Trophoblast cell (in vitro differentiated cells and primary cell): Measurements from ENCODE around the gene KRTAP5-2.
"Not testable (repeated sequence)": the region's sequence is repeated elsewhere in the genome, so short reads cannot be mapped to it uniquely, and the experiment has no call there.

ENCODE experiments used
- DNase-seq, 2 donors: peaks; one replicate each; pipeline ENCODE4 v3.0.0-alpha.2; 2016
- H2AFZ ChIP-seq: 2 replicates; pipeline ENCODE4 v1.6.1; 2013; ENCODE audit warnings: low read length, moderate library complexity, mild to moderate bottlenecking; ENCODE audit not compliant: insufficient read depth, poor library complexity
- H2AK5ac ChIP-seq: 2 replicates; pipeline ENCODE4 v1.6.1; 2013; ENCODE audit warnings: mild to moderate bottlenecking, low read length
- H2BK120ac ChIP-seq: 2 replicates; pipeline ENCODE4 v1.6.1; 2013; ENCODE audit warnings: low read length, mild to moderate bottlenecking, moderate library complexity; ENCODE audit not compliant: insufficient read depth, poor library complexity
- H2BK12ac ChIP-seq: 2 replicates; pipeline ENCODE4 v1.6.1; 2013; ENCODE audit warnings: mild to moderate bottlenecking, low read length, moderate library complexity
- H2BK5ac ChIP-seq: 2 replicates; pipeline ENCODE4 v1.6.1; 2013; ENCODE audit warnings: low read length, low read depth, moderate library complexity, mild to moderate bottlenecking; ENCODE audit not compliant: poor library complexity
- H3K14ac ChIP-seq: 2 replicates; pipeline ENCODE4 v1.6.1; 2013; ENCODE audit warnings: mild to moderate bottlenecking, low read length
- H3K18ac ChIP-seq: 2 replicates; pipeline ENCODE4 v1.6.1; 2013; ENCODE audit warnings: mild to moderate bottlenecking, low read length
- H3K23ac ChIP-seq: 2 replicates; pipeline ENCODE4 v1.6.1; 2013; ENCODE audit warnings: low read length
- H3K27ac ChIP-seq: 2 replicates; pipeline ENCODE4 v1.5.1; 2013; ENCODE audit warnings: low read depth, mild to moderate bottlenecking, inconsistent platforms, low read length, moderate library complexity
- H3K27me3 ChIP-seq: 2 replicates; pipeline ENCODE4 v1.6.1; 2013; ENCODE audit warnings: inconsistent platforms, mild to moderate bottlenecking, low read length, moderate library complexity; ENCODE audit not compliant: insufficient read depth
- H3K36me3 ChIP-seq, 2 experiments: 1 replicate in 1 of 2; 2 replicates in 1 of 2; pipeline ENCODE4 v1.6.1; 2013; ENCODE audit warnings: low read length in 2 of 2, mild to moderate bottlenecking in 2 of 2, moderate library complexity in 1 of 2; ENCODE audit not compliant: insufficient read depth in 2 of 2, control insufficient read depth in 1 of 2
- H3K4ac ChIP-seq: 2 replicates; pipeline ENCODE4 v1.6.1; 2013; ENCODE audit warnings: low read depth, mild to moderate bottlenecking, low read length, moderate library complexity
- H3K4me1 ChIP-seq, 2 experiments: 1 replicate in 1 of 2; 2 replicates in 1 of 2; pipeline ENCODE4 v1.6.1; 2013; ENCODE audit warnings: low read length in 2 of 2, mild to moderate bottlenecking in 2 of 2, moderate library complexity in 1 of 2; ENCODE audit not compliant: insufficient read depth in 2 of 2, control insufficient read depth in 1 of 2
- H3K4me2 ChIP-seq: 2 replicates; pipeline ENCODE4 v1.6.1; 2013; ENCODE audit warnings: inconsistent platforms, mild to moderate bottlenecking, low read length, moderate library complexity
- H3K4me3 ChIP-seq: 2 replicates; pipeline ENCODE4 v1.5.1; 2013; ENCODE audit warnings: mild to moderate bottlenecking, low read depth, low read length, inconsistent platforms
- H3K79me1 ChIP-seq: one replicate; pipeline ENCODE4 v1.6.1; 2013; ENCODE audit warnings: low read length
- H3K79me2 ChIP-seq: 2 replicates; pipeline ENCODE4 v1.6.1; 2013; ENCODE audit warnings: low read length, mild to moderate bottlenecking; ENCODE audit not compliant: control insufficient read depth, insufficient read depth, poor library complexity
- H3K9ac ChIP-seq: 2 replicates; pipeline ENCODE4 v1.6.1; 2013; ENCODE audit warnings: mild to moderate bottlenecking, low read length
- H3K9me3 ChIP-seq: 2 replicates; pipeline ENCODE4 v1.6.1; 2013; ENCODE audit warnings: low read depth, mild to moderate bottlenecking, control low read depth, inconsistent platforms, low read length; ENCODE audit not compliant: insufficient read depth
- H4K12ac ChIP-seq: 2 replicates; pipeline ENCODE4 v1.6.1; 2013; ENCODE audit warnings: low read depth, mild to moderate bottlenecking, low read length, moderate library complexity
- H4K8ac ChIP-seq: 2 replicates; pipeline ENCODE4 v1.6.1; 2013; ENCODE audit warnings: low read depth, mild to moderate bottlenecking, low read length, moderate library complexity
- H4K91ac ChIP-seq: one replicate; pipeline ENCODE4 v1.6.1; 2013; ENCODE audit warnings: low read depth, mild to moderate bottlenecking, low read length, moderate library complexity
- WGBS: extraction: QIAGEN DNeasy Blood & Tissue Kit; methylation state at CpG from one replicate; pipeline ENCODE4 v1.1.7; 2013; ENCODE audit warnings: missing lambda C conversion rate; ENCODE audit not compliant: insufficient read length, insufficient coverage; ENCODE audit errors: extremely low coverage; 5-methylcytosine and 5-hydroxymethylcytosine counted together

The KRTAP5-2 gene

GRCh38 chr11:1589996-1590395, 8.1 kb downstream of the KRTAP5-2 start:
- Histone ChIP-seq H3K79me1 (no peaks in the 10 kb centered on the region), H2BK12ac (no peak overlapping the region), H3K79me2 (no peaks in the 10 kb centered on the region), H3K14ac (no peak overlapping the region), H4K91ac (no peak overlapping the region), H2AK5ac (no peak overlapping the region), H4K12ac (no peak overlapping the region), H2BK120ac (no peak overlapping the region), H3K4me2 (no peak overlapping the region), H4K8ac (no peak overlapping the region), H2BK5ac (no peak overlapping the region), H3K9me3 (no peaks in the 10 kb centered on the region), H3K4me3 (no peak overlapping the region), H3K23ac (no peak overlapping the region), H3K18ac (no peak overlapping the region), H3K4me1 (no peaks in the 10 kb centered on the region), H3K36me3 (no peaks in the 10 kb centered on the region), H3K9ac (no peak overlapping the region), H2AFZ (no peak overlapping the region), H3K27me3 (no peaks in the 10 kb centered on the region), H3K4ac (no peak overlapping the region), H3K27ac (no peak overlapping the region)
- WGBS: no CpG with 5 or more reads among the region's 6 CpGs
- DNase-seq: no peak

DNA sequence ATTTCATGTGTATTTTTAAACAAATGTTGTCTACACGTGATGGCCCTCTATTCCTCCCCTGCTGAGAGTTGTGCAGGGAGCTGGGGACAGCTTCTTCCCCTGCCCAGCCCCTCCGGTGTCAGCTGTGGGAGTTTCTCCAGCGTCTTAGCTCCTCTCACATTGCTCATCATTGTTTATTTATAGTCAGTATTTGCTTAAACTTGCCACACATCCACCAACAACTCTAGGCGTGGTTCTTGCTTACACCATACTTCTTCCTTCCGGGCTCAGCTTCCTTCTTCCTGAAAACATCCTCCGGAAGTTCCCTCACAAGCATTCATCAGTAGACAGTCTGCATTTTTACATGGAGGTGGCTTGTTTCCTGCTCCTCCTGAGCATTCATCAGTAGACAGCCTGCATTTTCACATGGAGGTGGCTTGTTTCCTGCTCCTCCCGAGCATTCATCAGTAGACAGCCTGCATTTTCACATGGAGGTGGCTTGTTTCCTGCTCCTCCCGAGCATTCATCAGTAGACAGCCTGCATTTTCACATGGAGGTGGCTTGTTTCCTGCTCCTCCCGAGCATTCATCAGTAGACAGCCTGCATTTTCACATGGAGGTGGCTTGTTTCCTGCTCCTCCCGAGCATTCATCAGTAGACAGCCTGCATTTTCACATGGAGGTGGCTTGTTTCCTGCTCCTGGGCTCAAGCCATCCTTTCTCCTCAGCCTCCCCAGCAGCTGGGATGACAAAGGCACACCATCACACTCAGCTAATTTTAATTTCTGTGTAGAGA, 8.7 kb downstream of the KRTAP5-2 start:
- H3K36me3 ChIP-seq, H3K79me2 ChIP-seq, H4K91ac ChIP-seq, H3K4me1 ChIP-seq, H3K23ac ChIP-seq, H3K14ac ChIP-seq, DNase-seq, H4K12ac ChIP-seq, H4K8ac ChIP-seq, H3K9me3 ChIP-seq, H2AK5ac ChIP-seq, H3K4me3 ChIP-seq, H3K9ac ChIP-seq, H3K27ac ChIP-seq, H3K79me1 ChIP-seq, H3K27me3 ChIP-seq, H2AFZ ChIP-seq, H2BK12ac ChIP-seq, H3K4ac ChIP-seq, H2BK120ac ChIP-seq, H3K4me2 ChIP-seq, H2BK5ac ChIP-seq, H3K18ac ChIP-seq: not testable (repeated sequence)
- no CpG with 5 or more reads among the region's 10 CpGs for WGBS

DNA sequence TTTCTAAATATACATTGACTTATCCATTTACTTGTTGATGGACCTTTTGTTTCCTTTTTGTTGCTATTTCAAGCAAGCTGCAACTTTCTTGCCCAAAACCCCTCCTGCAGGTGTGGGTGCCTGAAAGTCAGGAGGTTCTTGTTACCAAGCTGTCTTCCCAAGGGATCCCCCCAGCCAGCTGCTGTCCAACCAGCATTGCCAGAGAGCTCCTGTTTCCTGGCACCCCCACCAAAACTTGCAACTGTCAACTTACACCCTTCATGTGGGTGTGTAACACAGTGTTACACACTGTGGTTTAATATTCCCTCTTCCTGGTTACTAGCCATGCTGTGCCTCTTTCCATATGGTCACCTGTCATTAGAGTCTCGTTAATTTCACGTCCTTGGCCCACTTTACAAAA, 11.4 kb downstream of the KRTAP5-2 start:
- no peak overlapping the region for H2BK120ac ChIP-seq
- no peaks in the 10 kb centered on the region for H3K36me3 ChIP-seq
- no peak overlapping the region for H3K9ac ChIP-seq
- H3K23ac ChIP-seq: no peak overlapping the region
- H3K14ac ChIP-seq: no peak overlapping the region
- H3K4me1 ChIP-seq: no peaks in the 10 kb centered on the region
- H4K12ac ChIP-seq: no peak overlapping the region
- H3K79me1 ChIP-seq: no peaks in the 10 kb centered on the region
- no peak overlapping the region for H2AK5ac ChIP-seq
- H2AFZ ChIP-seq: no peak overlapping the region
- DNase-seq: no peak
- H3K79me2 ChIP-seq: no peaks in the 10 kb centered on the region
- H3K18ac ChIP-seq: no peak overlapping the region
- no peak overlapping the region for H4K8ac ChIP-seq
- no peaks in the 10 kb centered on the region for H3K9me3 ChIP-seq
- H4K91ac ChIP-seq: no peak overlapping the region
- no CpG with 5 or more reads among the region's 2 CpGs for WGBS
- no peak overlapping the region for H3K4ac ChIP-seq
- no peak overlapping the region for H2BK12ac ChIP-seq
- no peak overlapping the region for H3K4me3 ChIP-seq
- no peak overlapping the region for H3K27ac ChIP-seq
- H3K4me2 ChIP-seq: no peak overlapping the region
- no peaks in the 10 kb centered on the region for H3K27me3 ChIP-seq
- H2BK5ac ChIP-seq: no peak overlapping the region

DNA sequence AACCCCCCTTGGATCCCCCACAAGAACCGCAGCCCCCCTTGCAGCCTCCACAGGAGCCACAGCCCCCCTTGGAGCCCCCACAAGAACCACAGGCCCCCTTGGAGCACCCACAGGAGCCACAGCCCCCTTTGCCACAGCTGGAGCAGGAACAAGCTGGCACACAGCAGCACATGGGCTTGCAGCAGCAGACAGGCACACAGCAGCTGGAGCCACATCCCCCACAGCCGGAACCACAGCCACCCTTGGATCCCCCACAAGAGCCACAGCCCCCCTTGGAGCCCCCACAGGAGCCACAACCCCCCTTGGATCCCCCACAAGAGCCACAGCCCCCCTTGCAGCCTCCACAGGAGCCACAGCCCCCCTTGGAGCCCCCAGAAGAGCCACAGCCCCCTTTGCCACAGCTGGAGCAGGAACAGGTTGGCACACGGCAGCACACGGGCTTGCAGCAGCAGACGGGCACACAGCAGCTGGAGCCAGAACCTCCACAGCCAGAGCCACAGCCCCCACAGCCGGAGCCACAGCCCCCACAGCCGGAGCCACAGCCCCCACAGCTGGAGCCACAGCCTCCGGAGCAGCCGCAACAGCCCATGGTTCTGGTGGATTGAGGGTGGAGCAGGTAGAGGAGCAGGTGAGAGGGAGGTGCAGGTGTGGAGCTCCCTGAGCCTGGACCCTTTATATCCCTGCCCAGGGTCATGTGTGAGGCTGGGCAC, 13.3 kb downstream of the KRTAP5-2 start, which contains the start of gene KRTAP5-1:
Gene KRTAP5-1 (minus strand): TSS at position 623 of the 710 bp plus-strand sequence. CDS start 34 bp downstream, at position 589.
- not testable (repeated sequence) for H4K8ac ChIP-seq, H3K27me3 ChIP-seq, H2BK120ac ChIP-seq, H3K14ac ChIP-seq, H2AFZ ChIP-seq, H2BK12ac ChIP-seq, H4K12ac ChIP-seq, H3K23ac ChIP-seq, H2BK5ac ChIP-seq, H3K9ac ChIP-seq, H3K4me1 ChIP-seq, H3K18ac ChIP-seq, H3K79me2 ChIP-seq, H3K4me2 ChIP-seq, H2AK5ac ChIP-seq, H4K91ac ChIP-seq, H3K4me3 ChIP-seq, H3K79me1 ChIP-seq, H3K9me3 ChIP-seq, H3K4ac ChIP-seq, DNase-seq, H3K36me3 ChIP-seq, H3K27ac ChIP-seq
- no CpG with 5 or more reads among the region's 9 CpGs for WGBS
